Lung (tissue), 16 donors: Measurements from ENCODE around the gene ATG5. TPM values are rescaled to one million over a fixed set of nuclear protein-coding genes. Genes with fewer than 3 reads are reported as not detected.

ENCODE experiments used
- ATAC-seq: fragments of 200-7000 bp; cut with Tn5 transposase; one replicate; pipeline ENCODE4 v1.9.1; 2020; ENCODE audit warnings: moderate number of reproducible peaks; ENCODE audit not compliant: insufficient read depth, low FRiP score
- DNase-seq, 3 donors: peaks; one replicate each; pipeline ENCODE4 v3.0.0-alpha.2; 2013 to 2017
- H3K27ac ChIP-seq, 2 donors: one replicate each; pipeline ENCODE4 v1.5.1; 2013; ENCODE audit warnings: mild to moderate bottlenecking in 2 of 2, moderate library complexity in 2 of 2, control low read depth in 1 of 2, inconsistent platforms in 1 of 2, low read depth in 1 of 2, low read length in 1 of 2
- H3K27me3 ChIP-seq, 3 donors: one replicate each; pipeline ENCODE4 v1.5.1; 2013; ENCODE audit warnings: low read length in 2 of 3; ENCODE audit not compliant: control insufficient read depth in 3 of 3, insufficient read depth in 3 of 3
- H3K36me3 ChIP-seq, 4 donors: one replicate each; pipeline ENCODE4 v1.5.1; 2013; ENCODE audit warnings: low read length in 4 of 4, mild to moderate bottlenecking in 1 of 4, moderate library complexity in 1 of 4; ENCODE audit not compliant: control insufficient read depth in 4 of 4, insufficient read depth in 4 of 4
- H3K4me1 ChIP-seq, 5 donors: one replicate each; pipeline ENCODE4 v1.5.1; 2013; ENCODE audit warnings: low read length in 5 of 5, mild to moderate bottlenecking in 2 of 5, moderate library complexity in 1 of 5; ENCODE audit not compliant: control insufficient read depth in 5 of 5, insufficient read depth in 5 of 5
- H3K4me3 ChIP-seq: one replicate; pipeline ENCODE4 v1.5.1; 2013; ENCODE audit warnings: mild to moderate bottlenecking, control low read depth, moderate library complexity
- H3K9ac ChIP-seq, 2 donors: one replicate each; pipeline ENCODE4 v1.5.1; 2013; ENCODE audit warnings: low read length in 2 of 2, control low read depth in 1 of 2; ENCODE audit not compliant: insufficient read depth in 1 of 2
- H3K9me3 ChIP-seq, 4 donors: one replicate each; pipeline ENCODE4 v1.5.1; 2013; ENCODE audit warnings: low read length in 3 of 4, mild to moderate bottlenecking in 1 of 4, moderate library complexity in 1 of 4; ENCODE audit not compliant: control insufficient read depth in 4 of 4, insufficient read depth in 3 of 4
- WGBS, 2 donors: extraction: QIAGEN DNeasy Blood & Tissue Kit; methylation state at CpG; one replicate each; pipeline ENCODE4 v1.1.7; 2013; 5-methylcytosine and 5-hydroxymethylcytosine counted together
- long read RNA-seq, 5 donors: transcript quantifications; one replicate each; lab custom pipeline, GENCODE V29; 2026
- polyA plus RNA-seq, 2 donors: library from polyadenylated mRNA; stranded (reverse); fragments of 200-250 nt; gene quantifications; one replicate each; pipeline ENCODE4 v1.2.1, GENCODE V29; 2013
- total RNA-seq, 2 donors: library from RNA; depleted of rRNA in 1 of 2; stranded (reverse); fragments of >200 nt in 1 of 2; gene quantifications; one replicate each; pipeline ENCODE4 v1.2.1, GENCODE V29; 2014 to 2021
- TF ChIP-seq, protein P1 (sequence below): IDR thresholded peaks from 2 replicates; pipeline ENCODE4 v1.5.1; 2012; ENCODE audit warnings: mild to moderate bottlenecking; ENCODE audit errors: control extremely low read depth, extremely low read depth
- donor health status: control.
- donor health status: control.
- donor health status: Bipolar disorder and iron deficiency.
- donor health status: healthy.
- donor health status: DM: yes; HTN: yes; CAD: no.

The ATG5 gene
- total RNA-seq (10 to 100 TPM; 26.3 to 54.2 TPM), polyA plus RNA-seq (10 to 100 TPM; 15.0 to 18.3 TPM)
- long read RNA-seq, donor 1, transcript ATG5-204 (8 exons, 3,216 nt): major isoform, 9 of 9 reads
- long read RNA-seq, donor 1, partial matches to known transcripts: 0 of 9 reads
- long read RNA-seq, donor 1, other reads (novel, unspliced or antisense): 0 of 9 reads
- long read RNA-seq, donor 2, partial matches to known transcripts: 0 of 2 reads
- long read RNA-seq, donor 2, other reads (novel, unspliced or antisense): 0 of 2 reads
- long read RNA-seq, donor 3, transcript ATG5-204 (8 exons, 3,216 nt): major isoform, 5 of 7 reads
- long read RNA-seq, donor 3, partial matches to known transcripts: 0 of 7 reads
- long read RNA-seq, donor 3, other reads (novel, unspliced or antisense): 0 of 7 reads
- long read RNA-seq, donor 4, partial matches to known transcripts: 0 of 3 reads
- long read RNA-seq, donor 4, other reads (novel, unspliced or antisense): 0 of 3 reads
- long read RNA-seq, donor 5, transcript ATG5-204 (8 exons, 3,216 nt): major isoform, 8 of 10 reads
- long read RNA-seq, donor 5, partial matches to known transcripts: 0 of 10 reads
- long read RNA-seq, donor 5, other reads (novel, unspliced or antisense): 0 of 10 reads

DNA sequence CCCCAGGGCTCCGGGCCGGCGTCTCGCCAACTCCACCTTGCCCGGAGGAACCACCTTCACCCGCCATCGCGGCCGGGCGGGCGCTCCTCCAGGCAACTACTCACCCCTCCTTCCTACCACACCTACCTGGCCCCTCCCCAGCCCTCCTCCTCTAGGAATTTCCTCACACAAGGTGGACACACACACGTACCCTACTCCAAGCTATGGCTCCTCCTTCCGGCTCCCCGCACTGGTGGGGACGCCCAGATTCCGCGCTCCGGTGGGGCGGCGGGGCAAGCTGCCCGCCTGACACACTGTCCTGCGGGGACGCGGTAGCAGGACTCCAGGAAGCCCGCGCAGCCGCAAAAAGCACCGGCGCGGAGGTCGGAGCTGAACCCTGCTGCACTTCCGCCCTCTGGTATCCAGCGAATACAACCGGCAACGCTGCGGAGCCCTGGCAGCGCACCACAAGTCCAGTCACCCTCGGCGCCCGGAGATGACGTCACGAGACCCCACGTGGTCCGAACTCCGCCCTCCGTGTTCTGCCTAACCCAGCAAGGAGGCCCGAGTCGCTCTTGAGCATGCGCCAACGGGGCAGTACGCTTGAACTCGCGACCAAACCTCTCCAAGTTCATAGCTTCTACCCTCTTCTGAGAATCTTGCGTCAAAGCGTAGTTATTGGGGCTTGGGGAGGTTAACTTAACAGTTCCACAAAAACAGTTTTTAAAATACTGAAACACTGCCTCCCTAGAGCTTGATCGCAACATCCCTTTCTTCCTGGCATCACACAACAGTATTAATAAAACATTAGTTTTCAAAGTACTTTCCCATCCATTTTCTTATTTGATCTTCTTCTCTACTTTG, at the start of gene ATG5:
Gene ATG5, minus strand, starts transcription at position 425 of the 843 bp plus-strand sequence. CDS start 9,552 bp downstream, outside the sequence.
- 1% methylated on average over 52 to 56 of the region's 56 CpGs for WGBS, 2 donors
- TF ChIP-seq, protein P1, sequence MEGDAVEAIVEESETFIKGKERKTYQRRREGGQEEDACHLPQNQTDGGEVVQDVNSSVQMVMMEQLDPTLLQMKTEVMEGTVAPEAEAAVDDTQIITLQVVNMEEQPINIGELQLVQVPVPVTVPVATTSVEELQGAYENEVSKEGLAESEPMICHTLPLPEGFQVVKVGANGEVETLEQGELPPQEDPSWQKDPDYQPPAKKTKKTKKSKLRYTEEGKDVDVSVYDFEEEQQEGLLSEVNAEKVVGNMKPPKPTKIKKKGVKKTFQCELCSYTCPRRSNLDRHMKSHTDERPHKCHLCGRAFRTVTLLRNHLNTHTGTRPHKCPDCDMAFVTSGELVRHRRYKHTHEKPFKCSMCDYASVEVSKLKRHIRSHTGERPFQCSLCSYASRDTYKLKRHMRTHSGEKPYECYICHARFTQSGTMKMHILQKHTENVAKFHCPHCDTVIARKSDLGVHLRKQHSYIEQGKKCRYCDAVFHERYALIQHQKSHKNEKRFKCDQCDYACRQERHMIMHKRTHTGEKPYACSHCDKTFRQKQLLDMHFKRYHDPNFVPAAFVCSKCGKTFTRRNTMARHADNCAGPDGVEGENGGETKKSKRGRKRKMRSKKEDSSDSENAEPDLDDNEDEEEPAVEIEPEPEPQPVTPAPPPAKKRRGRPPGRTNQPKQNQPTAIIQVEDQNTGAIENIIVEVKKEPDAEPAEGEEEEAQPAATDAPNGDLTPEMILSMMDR: no peak
- Histone ChIP-seq H3K4me3 (peak within 1 kb of the TSS; percentile 79), H3K27me3 (peaks cover 0 to 10% (median 0%) of the 10 kb centered on the region in 3 donors), H3K9me3 (no peaks in the 10 kb centered on the region), H3K27ac (peak within 1 kb of the TSS; percentile 94 to 95), H3K9ac (peak within 1 kb of the TSS; percentile 78 to 80), H3K36me3 (no peaks in the 10 kb centered on the region), H3K4me1 (peaks cover 0 to 12% (median 9%) of the 10 kb centered on the region in 5 donors)
- DNase-seq (peak; percentile 99), ATAC-seq (peak; percentile 92)

DNA sequence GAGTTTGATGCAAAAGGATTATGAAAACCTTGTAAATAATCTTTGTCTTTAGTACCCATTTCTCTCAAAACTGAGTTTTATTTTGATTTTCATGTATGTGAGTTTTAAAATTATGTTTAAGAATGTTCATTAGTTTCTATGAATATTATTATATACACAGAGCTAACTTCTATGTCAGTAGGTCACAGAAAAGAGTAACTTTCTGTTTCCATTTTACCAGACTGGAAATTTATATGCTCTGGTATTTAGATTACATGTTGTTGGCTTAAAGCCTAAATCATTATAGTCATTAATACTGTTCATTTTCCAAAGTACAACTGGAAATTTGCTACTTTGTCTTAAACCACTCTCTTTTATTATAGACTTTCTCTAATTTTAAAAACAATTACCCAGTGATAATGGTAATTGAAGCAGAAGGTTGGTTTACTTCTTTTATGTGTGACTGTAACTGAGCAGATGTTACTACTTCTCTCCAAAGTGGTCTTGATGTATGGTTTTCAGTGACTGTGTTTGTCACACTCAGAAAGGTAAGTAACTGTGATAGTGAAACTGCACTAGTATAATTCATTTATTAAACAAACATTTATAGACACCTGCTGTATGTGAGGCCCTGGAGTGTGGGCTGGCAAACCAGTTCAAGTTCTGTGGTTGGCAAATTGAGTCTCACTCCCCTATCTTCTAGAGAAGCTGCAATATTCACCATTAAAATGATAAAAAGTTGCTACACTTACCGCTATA, 48.1 kb upstream of the ATG5 start:
- WGBS, 2 donors: 96 to 98% methylated on average over 1 of the region's 1 CpG
- Histone ChIP-seq H3K27ac (no peak overlapping the region), H3K27me3 (no peaks in the 10 kb centered on the region), H3K36me3 (no peaks in the 10 kb centered on the region), H3K9me3 (no peaks in the 10 kb centered on the region), H3K4me1 (no peaks in the 10 kb centered on the region), H3K4me3 (no peak overlapping the region), H3K9ac (no peak overlapping the region)
- ATAC-seq: no peak
- TF ChIP-seq, protein P1: no peak
- DNase-seq: no peak

DNA sequence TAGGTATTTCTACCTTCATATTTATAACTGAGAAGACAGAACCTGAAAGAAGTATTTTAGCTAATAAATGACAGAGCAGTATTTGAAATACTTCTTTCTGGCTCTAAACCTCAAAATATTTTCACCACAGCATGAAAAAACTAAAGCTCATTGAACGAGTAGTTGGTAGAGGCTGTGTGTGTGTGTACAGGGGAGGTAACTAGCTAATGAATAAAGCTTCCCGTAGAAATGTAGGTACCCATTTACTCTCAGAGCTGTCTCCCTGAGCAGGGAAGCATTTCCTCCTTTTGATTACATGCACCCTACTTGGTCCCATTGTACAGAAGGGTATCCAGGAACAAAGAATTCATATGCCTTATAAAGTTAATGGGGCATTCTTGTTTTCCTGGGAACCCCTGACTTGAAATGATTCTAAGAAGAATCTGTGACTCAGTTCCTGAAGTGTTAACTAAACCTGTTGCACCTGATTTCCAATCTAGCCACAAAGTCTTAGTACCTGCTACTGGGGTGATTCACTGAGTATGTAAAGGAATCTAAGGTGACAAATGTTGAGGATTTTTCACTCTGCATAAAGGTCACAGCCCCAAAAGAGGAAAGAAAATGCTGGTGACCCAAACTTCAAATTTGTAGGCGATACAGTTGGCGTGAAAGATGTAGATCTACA, 47.4 kb upstream of the ATG5 start:
- no peak overlapping the region for H3K4me3 ChIP-seq
- no peak overlapping the region for H3K27ac ChIP-seq
- no peaks in the 10 kb centered on the region for H3K27me3 ChIP-seq
- H3K9ac ChIP-seq: no peak overlapping the region
- TF ChIP-seq, protein P1: no peak
- ATAC-seq: no peak
- WGBS, 2 donors: 91 to 96% methylated on average over 4 of the region's 4 CpGs
- H3K36me3 ChIP-seq: no peaks in the 10 kb centered on the region
- no peaks in the 10 kb centered on the region for H3K9me3 ChIP-seq
- DNase-seq: no peak
- no peaks in the 10 kb centered on the region for H3K4me1 ChIP-seq
